K562 (cell line): Measurements from ENCODE around the gene RAB21. TPM values are rescaled to one million over a fixed set of nuclear protein-coding genes. Genes with fewer than 3 reads are reported as not detected.

Experiments
- CC2D1A ChIP-seq: fragments of 450-650 bp; IDR thresholded peaks from 2 replicates; pipeline ENCODE4 v1.6.1; 2017; ENCODE audit warnings: mild to moderate bottlenecking
- MBD2 ChIP-seq: sonication (generic); IDR thresholded peaks from 2 replicates; pipeline ENCODE4 v1.6.1; 2016; ENCODE audit warnings: low read depth, borderline replicate concordance
- RAD21 ChIP-seq, 2 experiments: fragments of 250-450 bp in 1 of 2; fragments of 450-650 bp in 1 of 2; sonication (Bioruptor Pico) in 1 of 2; formaldehyde crosslinking in 1 of 2; IDR thresholded peaks in 1 of 2; conservative IDR thresholded peaks in 1 of 2; 2 replicates each; pipeline versions ENCODE4 v1.4.0 to v1.8.0; 2020 to 2022; ENCODE audit warnings: mild to moderate bottlenecking in 2 of 2, moderate library complexity in 1 of 2
- SOX6 ChIP-seq: fragments of 450-650 bp; IDR thresholded peaks from 2 replicates; pipeline ENCODE4 v1.6.1; 2014; ENCODE audit warnings: mild to moderate bottlenecking
- UBTF ChIP-seq, 2 experiments: IDR thresholded peaks; 2 replicates each; pipeline ENCODE4 v1.6.1; 2012; ENCODE audit warnings: improper control_type of control experiment in 2 of 2, low read depth in 2 of 2, low read length in 2 of 2, borderline replicate concordance in 1 of 2
- ZNF134 ChIP-seq: fragments of 250-450 bp; sonication (Bioruptor Pico); conservative IDR thresholded peaks from 2 replicates; pipeline ENCODE4 v1.4.0; 2020
- polyA plus RNA-seq, 8 experiments: library from polyadenylated mRNA; depleted of rRNA in 4 of 8; stranded (reverse) in 5 of 8; unstranded in 3 of 8; fragments of >200 nt; fragmentation: Nextera tagmentation in 2 of 8; fragmentation: Illumina TruSeq in 1 of 8; extraction: Ambion mirVana in 2 of 8; extraction: Trizol in 1 of 8; gene quantifications; 2 replicates each; pipeline versions ENCODE4 v1.2.1 to v1.2.3, GENCODE V29; 2011 to 2014; ENCODE audit warnings: inconsistent platforms in 1 of 8, missing spikeins in 1 of 8
- total RNA-seq, 7 experiments: library from RNA; depleted of rRNA in 6 of 7; stranded (reverse); fragments of >200 nt in 6 of 7; fragmentation: Illumina TruSeq in 2 of 7; extraction: Trizol in 2 of 7; gene quantifications; 2 replicates each; pipeline versions ENCODE4 v1.2.1 to v1.2.3, GENCODE V29; 2011 to 2021; ENCODE audit warnings: low replicate concordance in 1 of 7
- TF ChIP-seq, protein P1 (sequence below): IDR thresholded peaks from 3 replicates; pipeline ENCODE4 v1.6.1; 2011; ENCODE audit warnings: borderline replicate concordance, mild to moderate bottlenecking, moderate library complexity; ENCODE audit not compliant: insufficient read length; ENCODE audit errors: extremely low read depth
- TF ChIP-seq, protein P2 (sequence below), 3 experiments: IDR thresholded peaks in 2 of 3; conservative IDR thresholded peaks in 1 of 3; 2 replicates each; pipeline ENCODE4 v1.5.1; 2011 to 2012; ENCODE audit warnings: low read length in 3 of 3, mild to moderate bottlenecking in 3 of 3, control low read depth in 2 of 3, improper control_type of control experiment in 1 of 3, inconsistent platforms in 1 of 3, low read depth in 1 of 3, mixed read lengths in 1 of 3, moderate library complexity in 1 of 3; ENCODE audit not compliant: insufficient read depth in 2 of 3
- TF ChIP-seq, protein P3 (sequence below): fragments of 250-450 bp; sonication (Bioruptor Pico); IDR thresholded peaks from 2 replicates; pipeline ENCODE4 v1.9.0; 2021; ENCODE audit warnings: mild to moderate bottlenecking, inconsistent platforms

RAB21 gene
- total and polyA plus RNA-seq, 9 of the 15 experiments (the other 6 are each of a cell fraction or from before 2014, with no cell fraction given), result 5.3 to 45.6 (median 19.6) TPM

GRCh38 chr12:71780237-71780822 is 25.7 kb downstream of the RAB21 start (continued):
- TF ChIP-seq SOX6, result no peak
- TF ChIP-seq RAD21 (CRISPR knock-in tag; conservative IDR thresholded peaks at IDR 0.05 in 1 of 2, IDR thresholded peaks at IDR 0.05 in 1 of 2), result peak; percentile 70 to 82
- TF ChIP-seq MBD2, result no peak
- TF ChIP-seq, protein P1, sequence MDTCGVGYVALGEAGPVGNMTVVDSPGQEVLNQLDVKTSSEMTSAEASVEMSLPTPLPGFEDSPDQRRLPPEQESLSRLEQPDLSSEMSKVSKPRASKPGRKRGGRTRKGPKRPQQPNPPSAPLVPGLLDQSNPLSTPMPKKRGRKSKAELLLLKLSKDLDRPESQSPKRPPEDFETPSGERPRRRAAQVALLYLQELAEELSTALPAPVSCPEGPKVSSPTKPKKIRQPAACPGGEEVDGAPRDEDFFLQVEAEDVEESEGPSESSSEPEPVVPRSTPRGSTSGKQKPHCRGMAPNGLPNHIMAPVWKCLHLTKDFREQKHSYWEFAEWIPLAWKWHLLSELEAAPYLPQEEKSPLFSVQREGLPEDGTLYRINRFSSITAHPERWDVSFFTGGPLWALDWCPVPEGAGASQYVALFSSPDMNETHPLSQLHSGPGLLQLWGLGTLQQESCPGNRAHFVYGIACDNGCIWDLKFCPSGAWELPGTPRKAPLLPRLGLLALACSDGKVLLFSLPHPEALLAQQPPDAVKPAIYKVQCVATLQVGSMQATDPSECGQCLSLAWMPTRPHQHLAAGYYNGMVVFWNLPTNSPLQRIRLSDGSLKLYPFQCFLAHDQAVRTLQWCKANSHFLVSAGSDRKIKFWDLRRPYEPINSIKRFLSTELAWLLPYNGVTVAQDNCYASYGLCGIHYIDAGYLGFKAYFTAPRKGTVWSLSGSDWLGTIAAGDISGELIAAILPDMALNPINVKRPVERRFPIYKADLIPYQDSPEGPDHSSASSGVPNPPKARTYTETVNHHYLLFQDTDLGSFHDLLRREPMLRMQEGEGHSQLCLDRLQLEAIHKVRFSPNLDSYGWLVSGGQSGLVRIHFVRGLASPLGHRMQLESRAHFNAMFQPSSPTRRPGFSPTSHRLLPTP, result no peak
- TF ChIP-seq, protein P2, sequence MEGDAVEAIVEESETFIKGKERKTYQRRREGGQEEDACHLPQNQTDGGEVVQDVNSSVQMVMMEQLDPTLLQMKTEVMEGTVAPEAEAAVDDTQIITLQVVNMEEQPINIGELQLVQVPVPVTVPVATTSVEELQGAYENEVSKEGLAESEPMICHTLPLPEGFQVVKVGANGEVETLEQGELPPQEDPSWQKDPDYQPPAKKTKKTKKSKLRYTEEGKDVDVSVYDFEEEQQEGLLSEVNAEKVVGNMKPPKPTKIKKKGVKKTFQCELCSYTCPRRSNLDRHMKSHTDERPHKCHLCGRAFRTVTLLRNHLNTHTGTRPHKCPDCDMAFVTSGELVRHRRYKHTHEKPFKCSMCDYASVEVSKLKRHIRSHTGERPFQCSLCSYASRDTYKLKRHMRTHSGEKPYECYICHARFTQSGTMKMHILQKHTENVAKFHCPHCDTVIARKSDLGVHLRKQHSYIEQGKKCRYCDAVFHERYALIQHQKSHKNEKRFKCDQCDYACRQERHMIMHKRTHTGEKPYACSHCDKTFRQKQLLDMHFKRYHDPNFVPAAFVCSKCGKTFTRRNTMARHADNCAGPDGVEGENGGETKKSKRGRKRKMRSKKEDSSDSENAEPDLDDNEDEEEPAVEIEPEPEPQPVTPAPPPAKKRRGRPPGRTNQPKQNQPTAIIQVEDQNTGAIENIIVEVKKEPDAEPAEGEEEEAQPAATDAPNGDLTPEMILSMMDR (IDR thresholded peaks at IDR 0.05 in 2 of 3, conservative IDR thresholded peaks at IDR 0.05 in 1 of 3; ENCODE audit: insufficient read depth in 2 of 3, low read depth in 1 of 3, low read length in 3 of 3), result peak; percentile 55 to 73 (median 70); a peak in 5 of 6 replicates
- no peak for TF ChIP-seq UBTF (IDR thresholded peaks at IDR 0.05; ENCODE audit: borderline replicate concordance in 1 of 2, low read depth in 2 of 2, low read length in 2 of 2)
- TF ChIP-seq ZNF134 (CRISPR knock-in tag), result no peak
- TF ChIP-seq, protein P3, sequence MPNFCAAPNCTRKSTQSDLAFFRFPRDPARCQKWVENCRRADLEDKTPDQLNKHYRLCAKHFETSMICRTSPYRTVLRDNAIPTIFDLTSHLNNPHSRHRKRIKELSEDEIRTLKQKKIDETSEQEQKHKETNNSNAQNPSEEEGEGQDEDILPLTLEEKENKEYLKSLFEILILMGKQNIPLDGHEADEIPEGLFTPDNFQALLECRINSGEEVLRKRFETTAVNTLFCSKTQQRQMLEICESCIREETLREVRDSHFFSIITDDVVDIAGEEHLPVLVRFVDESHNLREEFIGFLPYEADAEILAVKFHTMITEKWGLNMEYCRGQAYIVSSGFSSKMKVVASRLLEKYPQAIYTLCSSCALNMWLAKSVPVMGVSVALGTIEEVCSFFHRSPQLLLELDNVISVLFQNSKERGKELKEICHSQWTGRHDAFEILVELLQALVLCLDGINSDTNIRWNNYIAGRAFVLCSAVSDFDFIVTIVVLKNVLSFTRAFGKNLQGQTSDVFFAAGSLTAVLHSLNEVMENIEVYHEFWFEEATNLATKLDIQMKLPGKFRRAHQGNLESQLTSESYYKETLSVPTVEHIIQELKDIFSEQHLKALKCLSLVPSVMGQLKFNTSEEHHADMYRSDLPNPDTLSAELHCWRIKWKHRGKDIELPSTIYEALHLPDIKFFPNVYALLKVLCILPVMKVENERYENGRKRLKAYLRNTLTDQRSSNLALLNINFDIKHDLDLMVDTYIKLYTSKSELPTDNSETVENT (CRISPR knock-in tag), result no peak
- 0 out of 2 replicates have a peak, but pooled peaks have one; percentile 45 for TF ChIP-seq CC2D1A
